GM18508 (cell line): ENCODE results near the gene PRTFDC1.
"Not testable (repeated sequence)": the region's sequence is repeated elsewhere in the genome, so short reads cannot be mapped to it uniquely, and the experiment has no call there.

ENCODE experiments used
- ATAC-seq: cut with Tn5 transposase; IDR thresholded peaks from one replicate; pipeline ENCODE4 v1.9.1; 2021; ENCODE audit warnings: moderate number of reproducible peaks; ENCODE audit not compliant: insufficient read depth, unreplicated experiment

Gene PRTFDC1

GRCh38 chr10:24851629-24852028 is 100.8 kb downstream of the PRTFDC1 start:
- ATAC-seq = no peak

DNA sequence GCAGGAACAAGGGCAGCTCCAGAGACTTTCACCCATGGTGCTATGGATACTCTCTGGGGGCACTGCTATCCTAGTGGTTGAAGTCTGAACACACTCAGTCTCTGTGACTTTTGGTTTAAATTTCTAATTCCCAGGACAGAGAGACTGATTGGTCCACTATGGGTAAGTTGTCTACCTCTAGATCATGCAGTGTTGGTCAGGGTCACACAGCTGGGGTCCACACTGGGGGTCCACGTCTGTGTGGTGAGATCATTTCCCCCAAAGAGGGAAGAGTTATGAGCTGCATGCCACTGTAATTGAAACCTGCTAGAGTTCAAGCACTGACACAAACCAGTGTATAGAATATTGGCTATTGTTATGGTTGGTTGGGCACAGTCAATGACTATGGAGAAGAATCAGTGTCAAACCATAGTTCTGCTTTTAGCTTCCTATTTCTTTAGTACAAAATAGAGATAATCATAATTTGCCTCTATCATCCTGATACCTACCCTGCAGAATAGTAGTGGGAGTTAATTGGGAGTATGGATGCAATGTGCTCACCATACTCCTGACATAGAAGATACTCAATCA is 101.6 kb downstream of the PRTFDC1 start:
- no peak for ATAC-seq

DNA sequence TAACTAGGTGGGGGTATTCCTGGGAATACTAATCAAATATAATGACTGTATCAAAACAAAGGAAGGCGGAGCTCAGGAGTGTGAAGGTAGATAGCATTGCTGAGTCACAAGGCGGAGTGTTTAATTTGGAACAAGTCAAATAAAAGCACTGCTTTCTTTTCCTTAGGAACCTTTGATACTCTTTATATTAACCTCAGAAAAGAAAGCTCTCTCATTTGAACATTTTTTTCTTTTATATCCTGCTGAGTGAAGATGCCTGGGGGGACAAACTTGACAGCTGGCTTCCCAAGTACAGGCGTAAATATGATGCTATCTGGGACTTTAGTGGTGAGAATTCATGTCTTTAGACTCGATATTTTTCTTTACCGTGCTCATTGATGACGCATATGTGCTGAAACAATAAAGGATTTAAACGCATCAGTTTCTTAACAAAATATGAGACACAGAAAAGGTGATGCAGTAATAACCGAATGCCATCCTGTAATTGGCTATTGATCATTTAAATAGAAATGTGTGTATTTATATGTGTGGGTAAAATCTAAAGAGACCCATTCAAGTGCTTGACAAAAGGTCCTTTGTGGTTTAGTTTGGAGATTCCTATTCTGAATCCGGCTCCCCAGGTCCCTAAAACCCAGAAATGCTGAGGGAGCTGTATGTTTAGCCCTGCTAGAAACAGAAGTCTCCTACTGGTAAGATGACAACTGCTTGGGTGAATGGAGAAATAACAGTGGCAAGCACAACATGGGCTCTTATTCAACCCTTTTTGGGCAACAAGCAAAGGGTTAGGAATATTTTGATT is 102.7 kb downstream of the PRTFDC1 start:
- ATAC-seq = no peak

DNA sequence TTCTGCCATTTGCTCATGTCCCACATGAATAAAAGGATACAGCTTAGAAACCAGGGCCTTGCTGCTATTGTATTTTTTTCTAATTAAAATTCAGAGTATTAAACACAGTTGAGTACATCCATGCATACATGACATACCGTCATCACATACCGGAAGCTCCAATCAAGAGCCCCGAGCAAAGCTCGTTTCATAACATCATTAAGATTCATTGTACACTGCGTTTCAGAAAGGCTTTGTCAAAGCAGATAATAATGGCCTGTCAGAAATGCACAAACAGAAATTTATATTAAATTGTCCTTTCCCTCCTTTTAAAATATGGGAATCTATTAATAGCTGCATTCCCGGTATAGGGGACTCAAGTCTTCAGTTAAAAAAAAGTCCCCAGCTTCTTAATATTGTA is 103.4 kb downstream of the PRTFDC1 start:
- ATAC-seq = no peak

GRCh38 chr10:24848195-24848594 is 104.2 kb downstream of the PRTFDC1 start:
- no peak for ATAC-seq

- ATAC-seq = no peak
Measured at GRCh38 chr10:24847112-24848070, 105.0 kb downstream of the PRTFDC1 start.

DNA sequence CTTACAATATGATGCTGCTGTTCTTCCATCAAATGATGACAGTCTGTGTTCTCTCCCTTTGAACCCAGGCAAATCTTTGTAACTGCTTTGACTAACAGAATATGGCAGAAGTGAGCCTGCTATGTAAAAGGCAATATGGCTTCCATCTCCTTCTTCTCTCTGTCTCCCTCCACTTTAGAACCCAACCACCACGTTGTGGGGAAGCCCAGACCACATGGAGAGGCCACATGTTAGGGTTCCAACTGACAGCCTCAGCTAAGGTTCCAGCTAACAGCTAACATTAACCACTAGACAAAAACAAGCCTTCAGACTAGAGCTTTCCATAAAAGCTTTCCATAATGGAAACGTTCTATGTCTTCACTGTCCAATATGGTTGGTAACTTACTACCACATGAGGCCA is 107.7 kb downstream of the PRTFDC1 start:
- no peak for ATAC-seq

- no peak for ATAC-seq
Measured at GRCh38 chr10:24843256-24843655, 109.2 kb downstream of the PRTFDC1 start.

DNA sequence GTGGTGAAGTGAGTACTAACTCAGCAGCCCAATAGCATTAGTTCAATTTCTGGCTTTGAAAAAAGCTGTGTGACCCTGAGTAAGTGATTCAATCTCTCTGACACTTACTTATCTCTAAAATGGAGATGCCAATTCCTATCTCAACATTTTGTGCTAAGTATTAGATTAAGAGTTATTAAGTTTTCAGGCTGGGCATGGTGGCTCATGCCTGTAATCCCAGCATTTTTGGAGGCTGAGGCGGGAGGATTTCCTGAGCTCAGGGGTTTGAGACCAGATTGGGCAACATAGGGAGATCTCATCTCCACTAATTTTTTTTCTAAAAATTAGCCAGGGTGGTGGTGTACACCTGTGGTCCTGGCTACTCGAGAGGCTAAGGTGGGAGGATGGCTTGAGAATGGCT is 109.5 kb downstream of the PRTFDC1 start:
- ATAC-seq = no peak

GRCh38 chr10:24841530-24841929 is 110.9 kb downstream of the PRTFDC1 start:
- ATAC-seq = no peak

DNA sequence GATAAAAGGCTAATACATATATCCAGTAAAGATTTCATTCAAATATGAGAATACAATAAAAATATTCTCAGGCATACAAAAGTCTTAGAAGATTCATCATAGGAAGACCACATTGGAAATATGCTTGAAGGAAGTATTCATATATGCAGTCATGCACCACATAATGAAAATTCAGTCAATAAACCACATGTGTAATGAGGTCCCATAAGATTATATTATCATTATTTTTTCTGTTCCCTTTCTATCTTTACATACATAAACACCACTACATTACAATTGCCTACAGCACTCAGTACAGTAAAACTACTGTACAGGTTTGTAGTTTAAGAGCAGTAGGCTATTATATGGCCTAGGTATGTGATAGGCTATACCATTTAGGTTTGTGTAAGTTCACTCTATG is 111.6 kb downstream of the PRTFDC1 start:
- ATAC-seq = no peak

GRCh38 chr10:24837781-24838180 is 114.6 kb downstream of the PRTFDC1 start:
- not testable (repeated sequence) for ATAC-seq

DNA sequence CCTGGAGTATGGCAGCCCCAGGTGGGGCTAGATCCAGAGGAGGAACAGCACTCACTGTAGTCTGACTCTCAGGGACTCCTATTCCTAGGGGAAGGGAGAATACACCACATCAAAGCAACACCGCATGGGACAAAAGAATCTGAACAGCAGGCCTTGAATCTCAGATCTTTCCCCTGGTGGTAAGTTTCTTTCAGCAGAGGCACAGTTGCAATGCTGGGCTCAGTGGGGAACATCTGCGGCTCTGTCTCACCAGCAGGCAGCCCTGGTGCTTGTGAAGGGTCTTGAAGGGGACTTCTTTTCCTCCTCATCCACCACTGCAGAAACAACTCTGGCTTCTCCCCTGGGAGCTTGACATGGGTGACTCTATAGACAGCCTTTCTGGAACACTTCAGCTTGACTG is 117.5 kb downstream of the PRTFDC1 start:
- ATAC-seq = no peak

GRCh38 chr10:24826009-24826408 is 126.4 kb downstream of the PRTFDC1 start:
- ATAC-seq = no peak

DNA sequence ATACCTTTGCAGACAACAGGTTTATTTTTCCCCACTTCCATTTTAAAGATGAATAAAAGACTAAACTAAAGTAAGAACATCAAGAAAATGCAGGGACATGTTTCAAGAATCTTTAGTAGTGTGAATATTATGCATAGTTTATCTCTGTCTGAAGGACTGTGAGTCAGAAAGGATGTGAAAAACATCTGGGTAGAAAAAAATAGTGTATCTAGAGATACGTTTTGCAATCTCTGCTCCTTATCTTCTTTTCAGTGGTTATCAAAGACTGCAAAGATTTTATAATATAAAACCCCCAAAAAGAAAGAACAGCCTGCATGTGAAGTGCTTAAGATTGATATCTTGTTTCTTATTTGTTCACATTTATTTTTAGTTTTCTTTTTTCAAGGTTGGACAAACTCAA is 126.9 kb downstream of the PRTFDC1 start:
- ATAC-seq = no peak

DNA sequence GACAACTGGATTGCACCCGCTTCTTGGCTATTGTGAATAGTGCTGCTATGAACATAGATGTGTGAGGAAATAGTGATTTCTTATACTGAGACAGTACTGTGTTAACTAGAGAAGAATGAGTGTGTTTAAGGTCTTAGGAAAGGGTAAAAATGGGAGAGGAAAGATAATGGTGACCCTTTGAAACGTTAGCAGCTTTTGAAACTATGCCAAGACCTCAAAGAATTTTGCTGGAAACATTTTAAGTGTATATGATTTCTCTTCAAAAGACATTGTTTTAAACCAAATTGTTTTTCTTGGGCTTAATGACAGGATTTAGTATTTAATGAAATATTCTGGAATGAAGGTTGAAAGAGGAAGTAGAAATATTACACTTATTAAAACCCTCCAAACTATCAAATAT is 127.9 kb downstream of the PRTFDC1 start:
- no peak for ATAC-seq

- ATAC-seq = no peak
Measured at GRCh38 chr10:24824124-24824523, 128.3 kb downstream of the PRTFDC1 start.

- ATAC-seq = peak; percentile 86
Measured at GRCh38 chr10:24822590-24822989, 129.8 kb downstream of the PRTFDC1 start.

GRCh38 chr10:24821986-24822385 is 130.4 kb downstream of the PRTFDC1 start:
- no peak for ATAC-seq

DNA sequence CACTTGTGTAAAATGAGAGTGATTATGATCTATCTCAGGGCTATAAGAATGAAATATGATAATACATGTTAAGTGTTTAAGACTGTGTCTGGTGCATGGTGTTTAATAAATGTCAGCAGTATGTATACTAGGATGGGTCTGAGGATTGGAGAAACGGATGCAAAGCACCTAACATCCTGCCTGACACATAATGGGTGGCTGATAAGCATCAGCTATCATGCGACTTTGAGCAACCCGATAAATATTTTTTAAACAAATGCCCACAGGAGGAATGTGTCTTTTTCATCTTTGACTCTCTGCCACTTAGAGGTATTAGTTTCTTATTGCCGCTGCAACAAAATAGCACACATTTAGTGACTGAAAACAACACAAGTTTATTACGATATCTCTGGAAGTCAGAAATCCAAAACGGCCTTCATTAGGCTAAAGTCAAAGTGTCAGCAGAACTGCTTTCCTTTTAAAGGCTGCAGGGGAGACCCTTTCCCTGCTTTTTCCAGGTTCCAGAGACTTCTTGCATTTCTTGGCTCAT is 135.5 kb downstream of the PRTFDC1 start:
- no peak for ATAC-seq
